NCI-H1930 (cell line): ENCODE data around the gene LSM4.
"Not testable (repeated sequence)": the region's sequence is repeated elsewhere in the genome, so short reads cannot be mapped to it uniquely, and the experiment has no call there.

Source experiments
- DNase-seq, 2 experiments: peaks; one replicate each; lab custom pipeline; 2025; lab: John Stamatoyannopoulos, UW

Gene LSM4

DNA sequence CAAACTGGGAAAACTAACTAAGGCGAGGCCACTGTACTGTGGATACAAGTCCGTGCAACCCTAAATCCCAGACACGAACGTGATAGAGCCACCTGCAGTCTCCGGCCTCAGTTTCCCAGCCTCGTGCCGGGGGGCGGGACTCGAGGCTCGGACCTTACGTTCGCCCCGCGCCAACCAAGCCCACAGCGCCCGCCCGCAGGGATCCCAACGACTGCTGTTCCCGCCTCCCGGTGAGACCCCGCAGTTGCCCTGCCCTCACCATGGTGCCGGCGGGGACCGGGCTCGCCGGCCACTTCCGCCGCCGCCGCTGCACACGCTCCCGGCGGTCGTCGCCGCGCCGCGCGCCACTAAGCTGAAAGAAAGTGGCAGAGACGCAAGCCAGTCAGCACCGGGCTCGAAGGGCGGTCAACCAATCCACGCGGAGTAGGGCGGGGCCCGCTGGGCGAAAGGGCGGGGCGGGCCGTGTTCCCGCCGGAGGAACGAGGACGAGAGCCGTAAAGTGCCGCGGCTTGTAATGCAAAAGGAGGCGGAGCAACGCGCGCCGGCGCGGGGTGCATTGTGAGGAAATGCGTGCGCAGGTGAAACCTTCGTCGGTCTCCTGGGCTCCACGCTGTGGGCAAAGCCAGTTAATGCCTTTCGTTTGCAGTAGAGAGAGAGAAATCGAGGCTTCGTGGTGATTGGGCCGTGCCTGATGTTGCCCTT, at the start of gene LSM4:
TSS of gene LSM4 (minus strand) at position 318 of the 702 bp plus-strand sequence. CDS start at position 262, 56 bp downstream.
- DNase-seq, result peak; percentile 85 to 97

DNA sequence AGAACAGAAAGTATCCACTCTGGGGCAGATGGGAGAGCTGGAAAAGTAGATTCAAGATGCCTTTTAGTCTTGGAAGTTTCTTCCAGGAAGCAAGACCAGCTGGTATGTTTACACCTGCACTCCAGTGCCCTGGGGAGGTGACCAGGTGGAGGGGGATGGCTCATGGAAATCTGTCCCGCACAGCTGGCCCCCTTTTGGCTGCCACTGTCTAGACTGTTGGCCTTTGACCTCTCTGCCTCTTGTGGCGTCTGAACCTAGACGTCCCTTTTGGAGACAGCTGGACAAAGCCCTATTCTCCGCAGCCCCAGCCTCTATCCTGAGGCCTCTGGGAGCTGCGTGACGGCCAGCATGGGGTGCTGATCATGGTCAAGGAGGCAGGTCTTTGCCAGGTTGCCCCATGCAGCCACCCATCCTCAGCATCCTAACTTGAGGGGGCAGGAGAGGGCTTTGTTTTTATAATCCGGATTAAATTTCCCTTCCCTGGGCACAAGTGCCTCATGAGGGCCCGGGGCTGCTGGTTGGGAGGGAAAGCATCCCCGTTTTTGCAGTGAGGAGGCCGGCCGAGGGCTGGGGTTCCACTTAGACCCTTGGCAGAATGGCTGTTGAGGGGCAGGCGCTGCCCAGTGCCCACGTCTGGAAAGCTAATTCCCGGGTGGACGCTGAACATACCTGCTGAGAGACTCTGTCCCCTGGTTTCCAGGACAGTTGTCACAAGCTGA, 45.8 kb upstream of the LSM4 start:
- no peak for DNase-seq

- no peak for DNase-seq
Measured at GRCh38 chr19:18366021-18366435, 43.2 kb upstream of the LSM4 start.

DNA sequence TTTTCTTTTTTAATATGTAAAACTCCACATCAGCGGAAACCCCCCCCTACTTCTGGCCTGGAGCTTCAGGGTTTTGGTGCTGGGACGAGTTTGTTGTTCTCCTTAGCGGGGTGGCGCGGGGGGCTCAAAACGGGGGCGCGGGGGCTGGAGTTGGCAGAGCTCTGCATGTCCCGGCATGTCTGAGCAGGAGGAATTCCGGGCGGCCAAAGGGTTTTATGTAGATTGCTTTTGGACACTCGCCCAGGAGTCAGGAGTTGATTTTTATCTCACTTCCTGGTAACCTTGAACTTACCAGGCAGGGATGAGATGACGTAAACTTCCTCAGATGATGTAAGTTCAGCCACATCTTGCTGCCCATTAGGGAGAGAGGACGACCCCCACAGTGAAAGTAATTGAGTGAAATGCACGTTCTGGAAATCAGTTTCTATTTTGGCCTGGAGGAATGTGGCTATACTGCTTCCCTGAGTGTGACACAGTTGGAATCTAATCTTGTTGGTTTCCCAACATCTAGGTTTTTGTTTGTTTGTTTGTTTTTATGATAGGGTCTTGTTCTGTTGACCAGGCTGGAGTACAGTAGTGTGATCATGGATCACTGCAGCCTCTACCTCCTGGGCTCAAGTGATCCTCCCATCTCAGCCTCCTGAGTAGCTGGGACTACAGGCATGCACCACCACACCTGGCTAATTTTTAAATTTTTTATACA, 42.1 kb upstream of the LSM4 start:
- DNase-seq, result no peak

DNA sequence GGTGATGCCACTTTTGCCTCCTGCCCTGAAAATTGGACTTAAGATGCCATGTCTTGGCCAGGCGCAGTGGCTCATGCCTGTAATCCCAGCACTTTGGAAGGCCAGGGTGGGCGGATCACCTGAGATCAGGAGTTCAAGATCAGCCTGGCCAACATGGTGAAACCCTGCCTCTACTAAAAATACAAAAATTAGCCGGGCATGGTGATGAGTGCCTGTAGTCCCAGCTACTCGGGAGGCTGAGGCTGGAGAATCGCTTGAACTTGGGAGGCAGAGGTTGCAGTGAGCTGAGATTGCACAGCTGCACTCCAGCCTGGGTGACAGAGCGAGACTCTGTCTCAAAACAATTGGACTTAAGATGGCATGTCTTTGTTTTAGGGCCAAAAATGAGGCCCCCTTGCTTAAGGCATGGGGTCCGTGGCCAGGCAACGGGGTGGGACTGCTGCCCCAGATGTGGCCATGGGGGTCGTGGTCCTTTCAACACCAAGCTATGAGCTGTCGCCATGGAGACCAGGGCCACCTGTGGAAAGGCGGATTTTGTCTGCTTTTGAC, 41.5 kb upstream of the LSM4 start:
- not testable (repeated sequence) for DNase-seq

GRCh38 chr19:18363787-18364186, 40.9 kb upstream of the LSM4 start:
- DNase-seq, result no peak

DNA sequence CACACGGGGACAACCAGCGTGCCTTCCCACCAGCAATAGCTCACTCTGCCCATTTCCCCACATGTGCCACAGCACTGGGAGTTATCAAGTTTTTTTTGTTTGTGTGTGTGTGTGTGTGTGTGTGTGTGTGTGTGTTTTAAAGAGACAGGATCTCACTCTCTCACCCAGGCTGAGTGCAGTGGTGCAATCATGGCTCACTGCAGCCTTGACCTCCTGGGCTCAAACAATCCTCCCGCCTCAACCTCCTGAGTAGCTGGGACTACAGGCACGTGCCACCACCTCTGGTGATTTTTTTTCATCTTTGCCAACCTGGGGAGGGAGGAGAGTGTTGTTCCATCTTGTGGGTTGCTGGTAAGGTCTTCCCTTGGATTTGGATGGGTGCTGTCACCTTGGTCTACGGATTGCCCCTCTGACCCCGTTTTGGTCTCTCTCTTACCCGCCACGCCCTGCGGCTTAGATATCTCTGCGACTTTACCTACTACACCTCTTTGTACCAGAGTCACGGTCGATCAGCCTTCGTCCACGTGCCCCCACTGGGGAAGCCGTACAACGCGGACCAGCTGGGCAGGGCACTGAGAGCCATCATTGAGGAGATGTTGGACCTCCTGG, 40.2 kb upstream of the LSM4 start:
- no peak for DNase-seq

- DNase-seq, result no peak
Measured at GRCh38 chr19:18361646-18362045, 38.8 kb upstream of the LSM4 start.

DNA sequence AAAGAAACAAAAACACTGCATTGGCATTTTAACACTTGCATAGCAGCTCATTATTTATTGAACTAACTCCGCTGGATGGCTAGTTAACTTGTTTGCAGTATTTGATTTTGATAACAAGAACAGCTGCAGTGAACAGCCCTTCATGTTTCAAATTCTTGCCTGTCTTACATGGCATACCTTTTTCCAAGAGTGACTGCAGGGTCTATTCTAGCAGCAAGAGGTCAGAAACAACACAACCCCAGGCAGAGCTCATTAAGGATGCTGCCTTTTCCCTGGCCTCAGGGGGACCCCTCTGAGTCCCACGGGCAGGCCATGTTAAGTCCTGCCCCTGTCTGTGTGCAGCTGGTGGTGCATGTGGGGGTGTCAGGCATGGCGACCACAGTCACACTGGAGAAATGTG, 34.2 kb upstream of the LSM4 start:
- no peak for DNase-seq

DNA sequence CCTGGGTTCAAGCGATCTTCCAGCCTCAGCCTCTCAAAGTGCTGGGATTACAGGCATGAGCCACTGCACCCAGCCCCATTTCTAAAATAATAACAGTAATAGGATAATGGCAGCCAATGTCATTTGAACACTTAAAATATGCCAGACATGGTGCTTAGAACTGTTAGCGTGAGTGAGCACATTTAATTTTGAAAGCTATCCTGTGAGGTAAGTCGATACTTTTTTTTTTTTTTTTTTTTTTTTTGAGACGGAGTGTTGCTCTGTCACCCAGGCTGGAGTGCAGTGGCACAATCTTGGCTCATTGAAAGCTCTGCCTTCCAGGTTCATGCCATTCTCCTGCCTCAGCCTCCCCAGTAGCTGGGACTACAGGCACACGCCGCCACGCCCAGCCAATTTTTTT, 31.9 kb upstream of the LSM4 start:
- not testable (repeated sequence) for DNase-seq

DNA sequence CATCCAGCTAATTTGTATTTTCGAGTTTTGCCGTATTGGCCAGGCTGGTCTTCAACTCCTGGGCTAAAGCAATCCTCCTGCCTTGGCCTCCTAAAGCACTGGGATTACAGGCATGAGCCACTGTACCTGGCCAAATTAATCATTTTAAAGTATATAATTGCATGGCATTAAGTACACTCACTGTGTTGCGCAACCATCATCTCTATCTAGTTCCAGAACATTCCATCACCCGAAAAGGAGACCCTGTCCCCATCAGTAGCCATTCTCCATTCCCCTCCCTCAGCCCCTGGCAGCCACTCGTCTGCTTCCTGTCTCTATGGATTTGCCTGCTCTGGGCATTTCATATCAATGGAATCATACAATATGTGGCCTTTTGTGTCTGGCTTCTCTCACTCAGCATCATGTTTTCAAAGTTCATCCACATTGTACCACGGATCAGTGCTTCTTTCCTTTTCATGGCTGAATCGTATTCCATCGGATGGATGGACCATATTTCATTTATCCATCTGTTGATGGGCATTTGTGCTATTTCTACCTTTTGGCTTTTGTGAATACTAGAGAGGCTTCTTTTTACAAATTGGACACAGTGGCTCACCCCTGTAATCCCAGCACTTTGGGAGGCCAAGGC, 30.6 kb upstream of the LSM4 start:
- no peak for DNase-seq

GRCh38 chr19:18351544-18351943, 28.7 kb upstream of the LSM4 start:
- no peak for DNase-seq

DNA sequence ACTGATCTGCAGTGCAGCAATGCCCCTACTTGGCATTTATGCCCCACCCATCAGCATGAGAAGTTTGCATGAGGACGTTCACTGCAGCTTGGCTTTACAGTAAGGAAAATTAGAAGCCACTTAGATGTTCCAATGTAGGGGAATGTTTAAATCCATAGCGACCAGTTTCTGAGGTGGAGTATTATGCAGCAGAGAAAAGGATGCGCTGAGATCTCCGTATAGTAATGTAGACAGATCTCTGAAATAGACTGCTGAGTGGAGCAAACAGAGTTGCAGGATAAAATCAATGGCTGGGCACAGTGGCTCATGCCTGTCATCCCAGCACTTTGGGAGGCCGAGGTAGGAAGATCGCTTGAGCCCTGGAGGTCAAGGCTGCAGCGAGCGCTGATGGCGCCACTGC, 27.6 kb upstream of the LSM4 start:
- no peak for DNase-seq

- no peak for DNase-seq
Measured at GRCh38 chr19:18349524-18350128, 26.8 kb upstream of the LSM4 start.

GRCh38 chr19:18348818-18349339, 26.0 kb upstream of the LSM4 start:
- DNase-seq, result not testable (repeated sequence)

GRCh38 chr19:18348171-18348570, 25.3 kb upstream of the LSM4 start:
- no peak for DNase-seq

DNA sequence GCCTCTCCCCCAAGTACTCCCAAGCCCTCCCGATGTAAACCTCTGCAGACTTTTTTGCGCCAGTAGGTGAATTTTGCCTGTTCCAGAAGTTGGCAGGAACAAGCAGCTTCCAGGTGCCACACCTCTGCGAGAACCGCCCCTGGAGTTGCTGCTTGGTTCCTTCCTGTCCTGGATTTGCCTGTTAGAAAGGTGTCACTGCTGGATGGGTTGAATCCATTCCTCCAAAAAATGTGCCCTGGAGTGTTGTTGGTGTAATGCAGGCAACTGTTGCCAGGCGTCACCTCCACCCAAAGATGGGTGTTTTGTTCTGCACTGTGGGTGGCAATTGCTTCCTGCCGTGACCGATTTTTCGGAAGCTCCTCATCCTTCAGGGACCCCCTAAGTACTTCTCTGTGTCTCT, 23.2 kb upstream of the LSM4 start:
- DNase-seq, result no peak

DNA sequence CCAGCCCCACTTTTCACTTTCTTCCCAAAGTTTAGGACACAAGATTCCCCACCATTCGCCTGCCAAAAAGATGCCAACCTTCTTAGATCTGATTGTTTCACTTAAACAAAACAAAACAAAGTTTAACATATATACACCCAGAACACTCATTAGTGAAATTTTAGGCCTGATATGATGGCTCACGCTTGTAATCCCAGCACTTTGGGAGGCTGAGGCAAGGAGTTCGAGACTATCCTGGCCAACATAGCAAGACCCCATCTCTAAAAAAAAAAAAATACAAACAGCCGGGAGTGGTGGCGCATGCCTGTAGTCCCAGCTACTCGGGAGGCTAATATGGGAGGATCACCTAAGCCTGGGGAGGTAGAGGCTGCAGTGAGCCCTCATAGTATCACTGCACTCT, 22.4 kb upstream of the LSM4 start:
- DNase-seq, result no peak

DNA sequence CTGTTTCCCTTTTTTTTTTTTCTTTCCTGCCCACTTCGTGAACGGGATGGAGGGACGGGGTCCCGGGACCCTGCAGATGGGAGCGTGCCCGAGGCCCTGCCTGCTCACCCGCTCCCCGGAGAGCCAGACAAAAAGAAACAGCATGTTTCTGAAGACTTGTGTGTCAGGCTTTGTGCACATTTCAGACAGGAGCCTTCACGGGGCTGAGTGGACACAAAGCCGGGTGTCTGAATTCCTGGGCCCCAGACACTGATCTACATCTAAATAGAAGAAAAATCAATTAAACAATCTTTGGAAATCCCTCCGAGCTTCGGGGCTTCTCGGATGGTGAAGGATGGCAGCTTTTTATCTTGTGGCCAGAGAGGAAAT, 21.7 kb upstream of the LSM4 start:
- DNase-seq, result no peak

GRCh38 chr19:18342090-18342632, 19.3 kb upstream of the LSM4 start:
- DNase-seq, result no peak
